GM10266 (cell line): Measurements from ENCODE around the gene COX7A2.

Experiments used
- DNase-seq: peaks from one replicate; pipeline ENCODE4 v3.0.0; 2012; ENCODE audit errors: extremely low spot score
- CTCF ChIP-seq: IDR thresholded peaks from 2 replicates; pipeline ENCODE4 v1.5.1; 2012; ENCODE audit warnings: mild to moderate bottlenecking, low read depth; ENCODE audit not compliant: control insufficient read depth, insufficient read depth; ENCODE audit errors: missing control alignments

COX7A2 gene

GRCh38 chr6:75243333-75244062 lies at the start of gene COX7A2:
Gene COX7A2, minus strand, starts transcription at chr6:75243801. Its CDS starts 67 bp downstream, at chr6:75243734.
- no peak for TF ChIP-seq CTCF
- peak; percentile 76 for DNase-seq

- DNase-seq = no peak
- TF ChIP-seq CTCF = no peak
Measured at GRCh38 chr6:75292555-75292954, 49.0 kb upstream of the COX7A2 start.

GRCh38 chr6:75291744-75292143 lies 48.1 kb upstream of the COX7A2 start:
- DNase-seq = no peak
- TF ChIP-seq CTCF = no peak

GRCh38 chr6:75291331-75291730 lies 47.7 kb upstream of the COX7A2 start:
- DNase-seq = no peak
- TF ChIP-seq CTCF = no peak

GRCh38 chr6:75290136-75290945 lies 46.7 kb upstream of the COX7A2 start:
- DNase-seq = no peak
- TF ChIP-seq CTCF = no peak

- no peak for TF ChIP-seq CTCF
- DNase-seq = no peak
Measured at GRCh38 chr6:75288023-75288422, 44.4 kb upstream of the COX7A2 start.

GRCh38 chr6:75287424-75287823 lies 43.8 kb upstream of the COX7A2 start:
- DNase-seq = no peak
- TF ChIP-seq CTCF = no peak
